ENCODE measurements around the gene LMNTD1. TPM values are rescaled to one million over a fixed set of nuclear protein-coding genes. Genes with fewer than 3 reads are reported as not detected.

The LMNTD1 gene
- total RNA-seq, 1 experiment from 2014 or later = not detected

GRCh38 chr12:25552681-25553080, 402 bp downstream of the LMNTD1 start:
- CTCF ChIA-PET = no interaction called here
- DNase-seq (ENCODE audit: low spot score) = no peak
- Histone ChIP-seq H3K36me3 (ENCODE audit: insufficient read depth, low read length, poor library complexity, severe bottlenecking) (no peaks in the 10 kb centered on the region), H3K4me1 (ENCODE audit: insufficient read depth, low read length, poor library complexity, severe bottlenecking) (no peaks in the 10 kb centered on the region), H3K9me3 (ENCODE audit: low read depth, low read length, poor library complexity, severe bottlenecking) (no peaks in the 10 kb centered on the region), H3K4me3 (ENCODE audit: low read depth, low read length, poor library complexity, severe bottlenecking) (no peak overlapping the region), H3K27ac (ENCODE audit: low read depth, low read length, poor library complexity, severe bottlenecking) (no peak overlapping the region), H3K27me3 (replicated peaks; ENCODE audit: insufficient read depth, low read depth, low read length, poor library complexity) (no peaks in the 10 kb centered on the region)
- TF ChIP-seq EZH2 (IDR thresholded peaks at IDR 0.05; ENCODE audit: borderline replicate concordance, low read depth, low read length, poor library complexity, severe bottlenecking) = no peak
- TF ChIP-seq CTCF (conservative IDR thresholded peaks at IDR 0.05; ENCODE audit: low read depth, low read length) = no peak
- no TSS peak for BruUV-seq (replicated peaks)
- intact Hi-C loops (cut with micrococcal nuclease; ENCODE audit: unreplicated experiment) = loop anchor here (10.0 kb wide), 1 partner anchor 472 kb away; no protein-coding TSS in a partner anchor
- POLR2A ChIA-PET (ENCODE audit: low non-redundant PET) = no interaction called here

- Histone ChIP-seq H3K4me1 (ENCODE audit: insufficient read depth, low read length, poor library complexity, severe bottlenecking) (no peaks in the 10 kb centered on the region), H3K27ac (ENCODE audit: low read depth, low read length, poor library complexity, severe bottlenecking) (no peak overlapping the region), H3K36me3 (ENCODE audit: insufficient read depth, low read length, poor library complexity, severe bottlenecking) (no peaks in the 10 kb centered on the region), H3K9me3 (ENCODE audit: low read depth, low read length, poor library complexity, severe bottlenecking) (no peaks in the 10 kb centered on the region), H3K27me3 (replicated peaks; ENCODE audit: insufficient read depth, low read depth, low read length, poor library complexity) (peaks cover 7% of the 10 kb centered on the region), H3K4me3 (ENCODE audit: low read depth, low read length, poor library complexity, severe bottlenecking) (no peak overlapping the region)
- no peak for TF ChIP-seq CTCF (conservative IDR thresholded peaks at IDR 0.05; ENCODE audit: low read depth, low read length)
- TF ChIP-seq EZH2 (IDR thresholded peaks at IDR 0.05; ENCODE audit: borderline replicate concordance, low read depth, low read length, poor library complexity, severe bottlenecking) = no peak
- no TSS peak for BruUV-seq (replicated peaks)
- no peak for DNase-seq (ENCODE audit: low spot score)
- ChIA-PET CTCF (no interaction called here), POLR2A (ENCODE audit: low non-redundant PET) (no interaction called here)
- intact Hi-C loops (cut with micrococcal nuclease; ENCODE audit: unreplicated experiment) = loop anchor here (10.0 kb wide), 1 partner anchor 475 kb away; no protein-coding TSS in a partner anchor
Measured at GRCh38 chr12:25550186-25550585, 2.9 kb downstream of the LMNTD1 start.

GRCh38 chr12:25549120-25549519, 4.0 kb downstream of the LMNTD1 start:
- POLR2A ChIA-PET (ENCODE audit: low non-redundant PET) = no interaction called here

More at GRCh38 chr12:25549120-25549519, 4.0 kb downstream of the LMNTD1 start:
- intact Hi-C loops (cut with micrococcal nuclease; ENCODE audit: unreplicated experiment) = no loop called here
- DNase-seq (ENCODE audit: low spot score) = no peak
- no peak for TF ChIP-seq CTCF (conservative IDR thresholded peaks at IDR 0.05; ENCODE audit: low read depth, low read length)
- no peak for TF ChIP-seq EZH2 (IDR thresholded peaks at IDR 0.05; ENCODE audit: borderline replicate concordance, low read depth, low read length, poor library complexity, severe bottlenecking)
- no TSS peak for BruUV-seq (replicated peaks)
- Histone ChIP-seq H3K27ac (ENCODE audit: low read depth, low read length, poor library complexity, severe bottlenecking) (no peak overlapping the region), H3K9me3 (ENCODE audit: low read depth, low read length, poor library complexity, severe bottlenecking) (no peaks in the 10 kb centered on the region), H3K4me3 (ENCODE audit: low read depth, low read length, poor library complexity, severe bottlenecking) (no peak overlapping the region), H3K36me3 (ENCODE audit: insufficient read depth, low read length, poor library complexity, severe bottlenecking) (no peaks in the 10 kb centered on the region), H3K27me3 (replicated peaks; ENCODE audit: insufficient read depth, low read depth, low read length, poor library complexity) (peaks cover 7% of the 10 kb centered on the region), H3K4me1 (ENCODE audit: insufficient read depth, low read length, poor library complexity, severe bottlenecking) (no peaks in the 10 kb centered on the region)
- CTCF ChIA-PET = no interaction called here

Data from A673 (cell line).